Upper lobe of left lung (tissue), 6 donors: ENCODE data around the gene PGS1. TPM values are rescaled to one million over a fixed set of nuclear protein-coding genes. Genes with fewer than 3 reads are reported as not detected.

Experiments used
- ATAC-seq, 2 donors: fragments of 200-7000 bp; cut with Tn5 transposase; one replicate each; pipeline ENCODE4 v1.9.1; 2022; ENCODE audit warnings: mild to moderate bottlenecking in 2 of 2, moderate library complexity in 2 of 2; ENCODE audit not compliant: low FRiP score in 2 of 2
- DNase-seq, 2 donors: peaks; one replicate each; pipeline ENCODE4 v3.0.0-alpha.2; 2019 to 2020
- H3K27ac ChIP-seq, 4 donors: fragments of 200-600 bp; sonication (generic); one replicate each; pipeline ENCODE4 v1.5.1; 2016 to 2019
- H3K27me3 ChIP-seq, 4 donors: fragments of 200-600 bp; sonication (generic); one replicate each; pipeline ENCODE4 v1.5.1; 2017 to 2019
- H3K36me3 ChIP-seq, 4 donors: fragments of 200-600 bp; sonication (generic); one replicate each; pipeline ENCODE4 v1.5.1; 2016 to 2019
- H3K4me1 ChIP-seq, 4 donors: fragments of 200-600 bp; sonication (generic); one replicate each; pipeline ENCODE4 v1.5.1; 2018 to 2019
- H3K4me3 ChIP-seq, 4 donors: fragments of 200-600 bp; sonication (generic); one replicate each; pipeline ENCODE4 v1.5.1; 2017 to 2019; ENCODE audit warnings: mild to moderate bottlenecking in 2 of 4, moderate library complexity in 1 of 4
- H3K9me3 ChIP-seq, 4 donors: fragments of 200-600 bp; sonication (generic); one replicate each; pipeline ENCODE4 v1.5.1; 2018 to 2019
- EP300 ChIP-seq, 4 donors: sonication (generic); formaldehyde crosslinking; IDR thresholded peaks; one replicate each; pipeline ENCODE4 v1.5.1; 2017; ENCODE audit warnings: antibody characterized with exemption in 4 of 4, control low read depth in 2 of 4
- POLR2A ChIP-seq, 4 donors: fragments of 450-650 bp; IDR thresholded peaks; one replicate each; pipeline ENCODE4 v1.5.1; 2016 to 2017; ENCODE audit warnings: antibody characterized with exemption in 4 of 4, mild to moderate bottlenecking in 2 of 4
- POLR2AphosphoS5 ChIP-seq, 2 donors: sonication (generic); formaldehyde crosslinking; IDR thresholded peaks; one replicate each; pipeline ENCODE4 v1.5.1; 2017; ENCODE audit warnings: antibody characterized with exemption in 2 of 2
- WGBS, 2 donors: methylation state at CpG; one replicate each; pipeline ENCODE4 v1.1.5; 2017 to 2018; 5-methylcytosine and 5-hydroxymethylcytosine counted together
- total RNA-seq, 6 donors: library from RNA; depleted of rRNA in 4 of 6; stranded (reverse); fragments of >200 nt in 4 of 6; gene quantifications; one replicate each; pipeline versions ENCODE4 v1.1.0 to v1.2.1, GENCODE V29; 2016 to 2021
- TF ChIP-seq, protein P1 (sequence below), 6 experiments: fragments of 450-650 bp in 4 of 6; fragments of 200-600 bp in 2 of 6; sonication (generic) in 2 of 6; IDR thresholded peaks; one replicate each; pipeline ENCODE4 v1.5.1; 2016 to 2019; ENCODE audit warnings: antibody characterized with exemption in 6 of 6
- donor health status: DM: no; HTN: no; CAD: no; lungs with moderate emphysema.
- donor health status: DM: no; HTN: yes; CAD: no; lungs with severe emphysema.

The PGS1 gene
- total RNA-seq, 6 donors from 2014 or later: 79.2 to 348 (median 92.3) TPM

- no peak overlapping the region for H3K4me3 ChIP-seq
- TF ChIP-seq POLR2A (IDR thresholded peaks at IDR 0.05) (no peak), POLR2AphosphoS5 (IDR thresholded peaks at IDR 0.05) (no peak), EP300 (IDR thresholded peaks at IDR 0.05) (no peak)
- TF ChIP-seq, protein P1, sequence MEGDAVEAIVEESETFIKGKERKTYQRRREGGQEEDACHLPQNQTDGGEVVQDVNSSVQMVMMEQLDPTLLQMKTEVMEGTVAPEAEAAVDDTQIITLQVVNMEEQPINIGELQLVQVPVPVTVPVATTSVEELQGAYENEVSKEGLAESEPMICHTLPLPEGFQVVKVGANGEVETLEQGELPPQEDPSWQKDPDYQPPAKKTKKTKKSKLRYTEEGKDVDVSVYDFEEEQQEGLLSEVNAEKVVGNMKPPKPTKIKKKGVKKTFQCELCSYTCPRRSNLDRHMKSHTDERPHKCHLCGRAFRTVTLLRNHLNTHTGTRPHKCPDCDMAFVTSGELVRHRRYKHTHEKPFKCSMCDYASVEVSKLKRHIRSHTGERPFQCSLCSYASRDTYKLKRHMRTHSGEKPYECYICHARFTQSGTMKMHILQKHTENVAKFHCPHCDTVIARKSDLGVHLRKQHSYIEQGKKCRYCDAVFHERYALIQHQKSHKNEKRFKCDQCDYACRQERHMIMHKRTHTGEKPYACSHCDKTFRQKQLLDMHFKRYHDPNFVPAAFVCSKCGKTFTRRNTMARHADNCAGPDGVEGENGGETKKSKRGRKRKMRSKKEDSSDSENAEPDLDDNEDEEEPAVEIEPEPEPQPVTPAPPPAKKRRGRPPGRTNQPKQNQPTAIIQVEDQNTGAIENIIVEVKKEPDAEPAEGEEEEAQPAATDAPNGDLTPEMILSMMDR (IDR thresholded peaks at IDR 0.05): no peak
- no peak for ATAC-seq
- H3K36me3 ChIP-seq: peaks cover 46 to 95% (median 77%) of the 10 kb centered on the region in 4 donors
- no peak for DNase-seq
- no peaks in the 10 kb centered on the region for H3K27me3 ChIP-seq
- H3K9me3 ChIP-seq: no peaks in the 10 kb centered on the region
- WGBS, 2 donors: 64 to 95% methylated on average over 5 to 7 of the region's 8 CpGs
- H3K4me1 ChIP-seq: peaks cover 14 to 21% (median 19%) of the 10 kb centered on the region in 4 donors
- peak overlapping the region in 2 of 4 donors; percentile 17 to 30 for H3K27ac ChIP-seq
Measured at GRCh38 chr17:78401891-78402290, 23.4 kb downstream of the PGS1 start.

DNA sequence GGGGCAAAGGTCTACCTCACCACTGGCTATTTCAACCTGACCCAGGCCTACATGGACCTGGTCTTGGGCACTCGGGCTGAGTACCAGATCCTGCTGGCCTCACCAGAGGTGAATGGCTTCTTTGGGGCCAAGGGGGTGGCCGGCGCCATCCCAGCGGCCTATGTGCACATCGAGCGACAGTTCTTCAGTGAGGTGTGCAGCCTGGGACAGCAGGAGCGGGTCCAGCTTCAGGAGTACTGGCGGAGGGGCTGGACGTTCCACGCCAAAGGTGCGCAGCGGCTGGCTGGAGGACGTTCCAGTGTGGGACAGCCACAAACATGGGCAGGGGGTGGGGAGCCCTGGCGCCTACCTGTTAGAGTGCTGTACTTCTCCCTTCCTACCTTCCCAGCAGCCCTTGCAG, 25.4 kb downstream of the PGS1 start:
- DNase-seq: peak in 1 of 2 donors; percentile 72
- H3K27me3 ChIP-seq: no peaks in the 10 kb centered on the region

DNA sequence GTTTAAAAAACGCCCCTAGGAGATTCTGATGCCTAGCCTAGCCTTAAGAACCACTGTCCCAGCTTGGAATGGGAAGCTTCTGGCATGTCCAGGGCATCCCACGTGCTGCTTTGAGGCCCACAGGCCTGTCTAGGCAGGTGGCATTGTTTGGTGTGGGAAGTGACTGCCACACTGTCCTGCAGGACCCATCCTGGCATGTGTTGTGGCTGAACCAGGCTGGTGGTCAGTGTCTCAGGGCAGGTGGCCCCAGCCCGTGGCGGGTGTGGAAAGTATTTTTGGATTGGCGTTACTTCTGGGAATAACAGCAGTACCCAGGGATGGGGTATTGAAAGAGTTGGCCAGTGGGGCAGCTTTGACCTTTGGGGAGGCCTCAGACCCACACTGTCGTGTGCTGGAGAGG, 27.9 kb downstream of the PGS1 start:
- ATAC-seq: no peak
- Histone ChIP-seq H3K4me3 (no peak overlapping the region), H3K27ac (peak overlapping the region in 2 of 4 donors; percentile 26 to 35), H3K27me3 (no peaks in the 10 kb centered on the region), H3K9me3 (no peaks in the 10 kb centered on the region), H3K36me3 (peaks cover 20 to 65% (median 44%) of the 10 kb centered on the region in 4 donors), H3K4me1 (peaks cover 38 to 51% (median 40%) of the 10 kb centered on the region in 4 donors)
- DNase-seq: no peak
- no peak for TF ChIP-seq POLR2A (IDR thresholded peaks at IDR 0.05)
- TF ChIP-seq, protein P1 (IDR thresholded peaks at IDR 0.05): no peak
- TF ChIP-seq EP300 (IDR thresholded peaks at IDR 0.05): no peak
- TF ChIP-seq POLR2AphosphoS5 (IDR thresholded peaks at IDR 0.05): no peak
- 90 to 96% methylated on average over 5 to 6 of the region's 6 CpGs for WGBS, 2 donors

More for the DNA sequence above, 25.4 kb downstream of the PGS1 start:
- Histone ChIP-seq H3K4me3 (no peak overlapping the region), H3K9me3 (no peaks in the 10 kb centered on the region), H3K27ac (no peak overlapping the region), H3K36me3 (peaks cover 37 to 88% (median 68%) of the 10 kb centered on the region in 4 donors), H3K4me1 (peaks cover 17 to 26% (median 19%) of the 10 kb centered on the region in 4 donors)
- 93 to 95% methylated on average over 14 of the region's 14 CpGs for WGBS, 2 donors
- no peak for TF ChIP-seq EP300 (IDR thresholded peaks at IDR 0.05)
- no peak for TF ChIP-seq POLR2AphosphoS5 (IDR thresholded peaks at IDR 0.05)
- TF ChIP-seq, protein P1 (IDR thresholded peaks at IDR 0.05): no peak
- TF ChIP-seq POLR2A (IDR thresholded peaks at IDR 0.05): no peak
- ATAC-seq: no peak

DNA sequence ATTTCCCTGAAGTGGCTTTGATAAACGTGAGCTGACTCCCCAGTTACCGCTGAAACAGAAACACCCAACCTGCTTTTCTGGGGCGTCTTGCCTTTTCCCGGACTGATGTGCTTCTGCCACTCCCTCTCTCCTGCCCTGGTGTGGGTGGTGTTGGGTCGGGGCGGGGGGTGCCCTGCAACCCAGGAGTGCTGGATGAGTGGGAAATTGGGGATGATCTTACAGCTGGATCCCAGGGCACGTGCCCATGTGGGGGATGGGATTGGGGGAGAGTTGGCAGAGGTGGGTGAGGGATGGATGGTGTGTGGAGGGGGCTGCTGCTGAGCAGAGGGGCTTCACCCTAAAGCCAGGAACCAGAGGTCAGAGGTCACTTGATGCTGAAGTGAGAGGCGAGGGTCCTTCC, 28.5 kb downstream of the PGS1 start:
- ATAC-seq (no peak), DNase-seq (no peak)
- WGBS, 2 donors: 87 to 91% methylated on average over 6 to 8 of the region's 8 CpGs
- Histone ChIP-seq H3K27ac (peak overlapping the region in 3 of 4 donors; percentile 26 to 35 (median 33)), H3K27me3 (no peaks in the 10 kb centered on the region), H3K36me3 (peaks cover 20 to 60% (median 38%) of the 10 kb centered on the region in 4 donors), H3K4me1 (peaks cover 43 to 52% (median 45%) of the 10 kb centered on the region in 4 donors), H3K9me3 (no peaks in the 10 kb centered on the region), H3K4me3 (no peak overlapping the region)
- TF ChIP-seq, protein P1 (IDR thresholded peaks at IDR 0.05): no peak
- TF ChIP-seq EP300 (IDR thresholded peaks at IDR 0.05) (no peak), POLR2AphosphoS5 (IDR thresholded peaks at IDR 0.05) (no peak), POLR2A (IDR thresholded peaks at IDR 0.05) (no peak)
